Mucosa of stomach (tissue), 1 donor: ENCODE measurements around the gene ACOT2.

Experiments used
- H3K27me3 ChIP-seq: one replicate; pipeline ENCODE4 v1.7.0; 2013; ENCODE audit warnings: mild to moderate bottlenecking, low read length; ENCODE audit not compliant: control insufficient read depth, insufficient read depth
- H3K36me3 ChIP-seq: one replicate; pipeline ENCODE4 v1.7.0; 2013; ENCODE audit warnings: low read length; ENCODE audit not compliant: control insufficient read depth, insufficient read depth
- H3K4me1 ChIP-seq: one replicate; pipeline ENCODE4 v1.7.0; 2013; ENCODE audit warnings: mild to moderate bottlenecking, low read length; ENCODE audit not compliant: control insufficient read depth, insufficient read depth
- H3K4me3 ChIP-seq: one replicate; pipeline ENCODE4 v1.7.0; 2013; ENCODE audit warnings: low read length
- H3K9ac ChIP-seq: one replicate; pipeline ENCODE4 v1.7.0; 2013; ENCODE audit warnings: mild to moderate bottlenecking, low read length, moderate library complexity
- H3K9me3 ChIP-seq: one replicate; pipeline ENCODE4 v1.7.0; 2013; ENCODE audit warnings: mild to moderate bottlenecking, low read length, moderate library complexity; ENCODE audit not compliant: control insufficient read depth
- donor health status: Pancreatic carcinoma.

ACOT2 gene

GRCh38 chr14:73602994-73603393 lies 34.0 kb downstream of the ACOT2 start:
- H3K4me1 ChIP-seq = no peaks in the 10 kb centered on the region
- no peaks in the 10 kb centered on the region for H3K9me3 ChIP-seq
- no peaks in the 10 kb centered on the region for H3K36me3 ChIP-seq
- H3K9ac ChIP-seq = no peak overlapping the region
- no peak overlapping the region for H3K4me3 ChIP-seq
- H3K27me3 ChIP-seq = no peaks in the 10 kb centered on the region

DNA sequence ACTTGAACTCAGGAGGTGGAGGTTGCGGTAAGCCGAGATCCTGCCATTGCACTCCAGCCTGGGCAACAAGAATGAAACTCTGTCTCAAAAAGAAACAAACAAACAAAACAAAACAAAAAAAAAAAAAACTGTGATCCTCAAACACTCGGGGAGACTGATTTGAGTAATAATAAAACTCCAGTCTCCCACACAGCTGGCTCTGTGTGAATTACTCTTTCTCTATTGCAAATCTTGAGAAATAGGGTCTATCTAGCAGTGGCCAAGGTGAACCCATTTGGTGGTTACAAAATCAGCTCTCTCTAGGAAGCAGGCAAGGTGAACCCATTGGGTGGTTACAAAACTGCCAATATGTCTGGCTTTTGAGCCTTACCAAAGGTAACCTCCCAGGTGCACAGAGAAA lies 37.3 kb downstream of the ACOT2 start:
- no peaks in the 10 kb centered on the region for H3K36me3 ChIP-seq
- no peak overlapping the region for H3K4me3 ChIP-seq
- no peak overlapping the region for H3K9ac ChIP-seq
- H3K9me3 ChIP-seq = no peaks in the 10 kb centered on the region
- no peaks in the 10 kb centered on the region for H3K27me3 ChIP-seq
- H3K4me1 ChIP-seq = no peaks in the 10 kb centered on the region

DNA sequence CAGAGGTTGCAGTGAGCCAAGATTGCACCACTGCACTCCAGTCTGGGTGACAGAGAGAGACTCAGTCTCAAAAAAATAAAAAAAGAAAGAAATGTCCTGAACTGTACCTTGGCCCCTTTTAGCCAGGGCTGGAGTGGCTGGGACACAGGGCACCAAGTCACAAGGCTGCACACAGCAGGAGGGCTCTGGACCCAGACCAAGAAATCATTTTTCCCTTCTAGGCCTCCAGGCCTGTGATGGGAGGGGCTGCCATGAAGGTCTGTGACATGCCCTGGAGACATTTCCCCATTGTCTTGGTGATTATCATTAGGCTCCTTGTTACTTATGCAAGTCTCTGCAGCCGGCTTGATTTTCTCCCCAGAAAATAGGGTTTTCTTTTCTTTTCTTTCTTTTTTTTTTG lies 38.2 kb downstream of the ACOT2 start:
- Histone ChIP-seq H3K9ac (no peak overlapping the region), H3K4me3 (no peak overlapping the region), H3K9me3 (no peaks in the 10 kb centered on the region), H3K36me3 (no peaks in the 10 kb centered on the region), H3K4me1 (no peaks in the 10 kb centered on the region), H3K27me3 (no peaks in the 10 kb centered on the region)

- Histone ChIP-seq H3K9me3 (no peaks in the 10 kb centered on the region), H3K4me3 (no peak overlapping the region), H3K27me3 (no peaks in the 10 kb centered on the region), H3K36me3 (no peaks in the 10 kb centered on the region), H3K4me1 (no peaks in the 10 kb centered on the region), H3K9ac (no peak overlapping the region)
Measured at GRCh38 chr14:73610687-73611086, 41.7 kb downstream of the ACOT2 start.

DNA sequence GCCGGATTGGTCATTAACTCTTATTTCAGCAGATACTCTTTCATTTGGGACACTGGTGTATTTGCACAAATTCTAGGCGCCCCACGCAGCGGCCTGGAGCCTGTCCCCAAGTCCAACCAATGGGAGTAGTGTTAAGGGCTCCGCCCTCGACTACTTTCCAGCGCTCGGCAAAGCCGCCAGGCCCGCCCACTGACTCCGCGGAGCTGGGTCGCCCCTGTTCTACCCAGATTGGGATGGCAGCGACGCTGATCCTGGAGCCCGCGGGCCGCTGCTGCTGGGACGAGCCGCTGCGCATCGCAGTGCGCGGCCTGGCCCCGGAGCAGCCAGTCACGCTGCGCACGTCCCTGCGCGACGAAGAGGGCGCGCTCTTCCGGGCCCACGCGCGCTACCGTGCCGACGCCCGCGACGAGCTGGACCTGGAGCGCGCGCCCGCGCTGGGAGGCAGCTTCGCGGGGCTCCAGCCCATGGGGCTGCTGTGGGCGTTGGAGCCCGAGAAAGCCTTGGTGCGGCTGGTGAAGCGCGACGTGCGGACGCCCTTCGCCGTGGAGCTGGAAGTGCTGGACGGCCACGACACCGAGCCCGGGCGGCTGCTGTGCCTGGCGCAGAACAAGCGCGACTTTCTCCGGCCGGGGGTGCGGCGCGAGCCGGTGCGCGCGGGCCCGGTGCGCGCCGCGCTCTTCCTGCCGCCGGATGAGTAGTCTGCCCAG lies 43.5 kb downstream of the ACOT2 start, which contains the start of gene ACOT6:
Gene ACOT6 (plus strand): TSS at position 179 of the 707 bp plus-strand sequence. CDS start 55 bp downstream, at position 234.
- peak within 1 kb of the TSS; percentile 22 for H3K9ac ChIP-seq
- H3K4me3 ChIP-seq = peak within 1 kb of the TSS; percentile 42
- no peaks in the 10 kb centered on the region for H3K36me3 ChIP-seq
- no peaks in the 10 kb centered on the region for H3K27me3 ChIP-seq
- H3K4me1 ChIP-seq = no peaks in the 10 kb centered on the region
- H3K9me3 ChIP-seq = no peaks in the 10 kb centered on the region

- peak overlapping the region; percentile 22 for H3K9ac ChIP-seq
- H3K36me3 ChIP-seq = no peaks in the 10 kb centered on the region
- no peaks in the 10 kb centered on the region for H3K27me3 ChIP-seq
- H3K9me3 ChIP-seq = no peaks in the 10 kb centered on the region
- H3K4me1 ChIP-seq = no peaks in the 10 kb centered on the region
- peak overlapping the region; percentile 42 for H3K4me3 ChIP-seq
Measured at GRCh38 chr14:73613046-73613383, 44.0 kb downstream of the ACOT2 start.

DNA sequence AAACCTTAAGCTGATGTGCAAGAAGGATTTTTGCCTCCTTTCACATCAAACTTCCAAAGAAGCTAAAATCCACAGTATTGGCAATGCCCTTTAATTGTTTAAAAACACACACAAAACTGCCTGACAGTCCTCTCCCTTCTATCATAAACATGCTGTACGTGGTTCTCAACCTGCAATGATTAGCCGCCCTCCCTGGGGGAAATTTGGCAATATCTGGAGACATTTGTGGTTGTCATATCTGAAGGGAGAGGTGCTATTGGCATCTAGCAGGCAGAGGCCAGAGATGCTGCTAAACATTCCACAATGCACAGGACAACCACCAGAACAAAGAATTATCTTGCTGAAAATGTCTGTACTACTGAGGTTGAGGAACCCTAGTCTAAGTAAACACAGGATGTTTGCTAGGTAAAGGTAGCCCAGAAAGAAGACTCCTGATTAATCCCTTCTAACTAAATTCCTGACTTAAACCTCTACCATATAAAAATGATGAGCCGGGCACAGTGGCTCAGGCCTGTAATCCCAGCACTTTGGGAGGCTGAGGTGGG lies 44.5 kb downstream of the ACOT2 start:
- no peaks in the 10 kb centered on the region for H3K9me3 ChIP-seq
- H3K4me1 ChIP-seq = no peaks in the 10 kb centered on the region
- H3K9ac ChIP-seq = no peak overlapping the region
- no peak overlapping the region for H3K4me3 ChIP-seq
- H3K36me3 ChIP-seq = no peaks in the 10 kb centered on the region
- H3K27me3 ChIP-seq = no peaks in the 10 kb centered on the region

GRCh38 chr14:73616831-73617230 lies 47.8 kb downstream of the ACOT2 start:
- H3K9me3 ChIP-seq = no peaks in the 10 kb centered on the region
- no peak overlapping the region for H3K9ac ChIP-seq
- no peaks in the 10 kb centered on the region for H3K27me3 ChIP-seq
- H3K4me3 ChIP-seq = no peak overlapping the region
- no peaks in the 10 kb centered on the region for H3K4me1 ChIP-seq
- H3K36me3 ChIP-seq = no peaks in the 10 kb centered on the region

- no peaks in the 10 kb centered on the region for H3K36me3 ChIP-seq
- H3K4me1 ChIP-seq = no peaks in the 10 kb centered on the region
- no peak overlapping the region for H3K9ac ChIP-seq
- H3K27me3 ChIP-seq = no peaks in the 10 kb centered on the region
- H3K4me3 ChIP-seq = no peak overlapping the region
- no peaks in the 10 kb centered on the region for H3K9me3 ChIP-seq
Measured at GRCh38 chr14:73619524-73619923, 50.5 kb downstream of the ACOT2 start.

DNA sequence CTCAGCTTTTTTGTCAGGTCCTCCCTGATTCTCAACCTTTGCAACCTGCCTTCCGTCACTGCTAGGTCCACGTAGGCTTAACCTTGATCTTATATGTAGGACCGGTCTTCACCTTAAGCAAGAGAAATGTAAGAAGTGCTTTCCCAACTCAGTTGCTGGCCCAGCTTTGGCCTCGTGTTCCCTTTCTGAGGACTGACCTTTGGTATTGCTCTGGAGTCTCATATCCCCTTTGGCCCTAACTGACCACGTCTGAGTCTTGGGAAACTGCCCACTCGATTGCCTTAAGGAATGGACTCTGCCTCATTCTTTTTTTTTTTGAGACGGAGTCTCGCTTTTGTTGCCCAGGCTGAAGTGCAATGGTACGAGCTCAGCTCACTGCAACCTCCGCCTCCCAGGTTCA lies 51.3 kb downstream of the ACOT2 start:
- Histone ChIP-seq H3K4me1 (no peaks in the 10 kb centered on the region), H3K9me3 (no peaks in the 10 kb centered on the region), H3K36me3 (no peaks in the 10 kb centered on the region), H3K9ac (no peak overlapping the region), H3K27me3 (no peaks in the 10 kb centered on the region), H3K4me3 (no peak overlapping the region)

- H3K27me3 ChIP-seq = no peaks in the 10 kb centered on the region
- no peaks in the 10 kb centered on the region for H3K9me3 ChIP-seq
Measured at GRCh38 chr14:73623504-73624054, 54.6 kb downstream of the ACOT2 start.

More at GRCh38 chr14:73623504-73624054, 54.6 kb downstream of the ACOT2 start:
- Histone ChIP-seq H3K36me3 (no peaks in the 10 kb centered on the region), H3K4me1 (no peaks in the 10 kb centered on the region), H3K9ac (no peak overlapping the region), H3K4me3 (no peak overlapping the region)
